DND-41 (cell line): Measurements from ENCODE around the gene FOXD1.

Source experiments
- ATAC-seq: fragments of 200-7000 bp; cut with Tn5 transposase; 3 replicates; pipeline ENCODE4 v1.9.1; 2021; ENCODE audit warnings: low read depth; ENCODE audit not compliant: insufficient read depth
- DNase-seq: peaks from one replicate; pipeline ENCODE4 v3.0.0-alpha.2; 2020
- H2AFZ ChIP-seq: 2 replicates; pipeline ENCODE4 v1.6.0; 2012; ENCODE audit warnings: low read depth, low read length
- H3K27ac ChIP-seq: 2 replicates; pipeline ENCODE4 v1.5.1; 2012; ENCODE audit warnings: low read length, inconsistent platforms
- H3K27me3 ChIP-seq: fragments of 200-600 bp; sonication (generic); 2 replicates; pipeline ENCODE4 v1.6.0; 2012; ENCODE audit warnings: low read length, mild to moderate bottlenecking, inconsistent platforms; ENCODE audit not compliant: insufficient read depth, poor library complexity
- H3K36me3 ChIP-seq: 2 replicates; pipeline ENCODE4 v1.5.1; 2012; ENCODE audit warnings: low read length, inconsistent platforms; ENCODE audit not compliant: insufficient read depth
- H3K4me1 ChIP-seq: 2 replicates; pipeline ENCODE4 v1.5.1; 2012; ENCODE audit warnings: mild to moderate bottlenecking, low read length; ENCODE audit not compliant: insufficient read depth
- H3K4me2 ChIP-seq: 2 replicates; pipeline ENCODE4 v1.6.0; 2012; ENCODE audit warnings: mild to moderate bottlenecking, moderate library complexity, low read length, inconsistent platforms; ENCODE audit not compliant: insufficient read depth
- H3K4me3 ChIP-seq, 2 experiments: fragments of 200-600 bp in 1 of 2; shearing (Covaris generic) in 1 of 2; 2 replicates each; pipeline ENCODE4 v1.5.1; 2012 to 2016; ENCODE audit warnings: inconsistent platforms in 2 of 2, low read length in 2 of 2, mild to moderate bottlenecking in 2 of 2, low read depth in 1 of 2, moderate library complexity in 1 of 2
- H3K79me2 ChIP-seq: 2 replicates; pipeline ENCODE4 v1.6.0; 2012; ENCODE audit warnings: low read length, inconsistent platforms; ENCODE audit not compliant: insufficient read depth
- H3K9ac ChIP-seq: 2 replicates; pipeline ENCODE4 v1.6.0; 2012; ENCODE audit warnings: low read depth, mild to moderate bottlenecking, inconsistent platforms, low read length, moderate library complexity
- H3K9me3 ChIP-seq: 2 replicates; pipeline ENCODE4 v1.5.1; 2012; ENCODE audit warnings: low read length, moderate library complexity, mild to moderate bottlenecking, inconsistent platforms; ENCODE audit not compliant: insufficient read depth, severe bottlenecking
- H4K20me1 ChIP-seq: 2 replicates; pipeline ENCODE4 v1.6.0; 2012; ENCODE audit warnings: low read length; ENCODE audit not compliant: insufficient read depth
- EZH2 ChIP-seq: IDR thresholded peaks from 3 replicates; pipeline ENCODE4 v1.6.1; 2012; ENCODE audit warnings: borderline replicate concordance, low read depth, mild to moderate bottlenecking, moderate library complexity, low read length, inconsistent platforms; ENCODE audit not compliant: severe bottlenecking
- TF ChIP-seq, protein P1 (sequence below): IDR thresholded peaks from 2 replicates; pipeline ENCODE4 v1.5.1; 2012; ENCODE audit warnings: borderline replicate concordance, low read length, moderate library complexity, mild to moderate bottlenecking; ENCODE audit not compliant: poor library complexity, severe bottlenecking; ENCODE audit errors: extremely low read depth

Gene FOXD1

GRCh38 chr5:73495772-73496335, 47.3 kb upstream of the FOXD1 start:
- DNase-seq (no peak), ATAC-seq (no peak)
- peaks cover 39% of the 10 kb centered on the region for H3K79me2 ChIP-seq
- peaks cover 20% of the 10 kb centered on the region; the same call in 1 of the 2 replicates for H4K20me1 ChIP-seq
- no peak overlapping the region for H3K4me3 ChIP-seq
- no peak overlapping the region for H3K9ac ChIP-seq
- no peak overlapping the region for H3K4me2 ChIP-seq
- no peak overlapping the region for H2AFZ ChIP-seq
- peaks cover 35% of the 10 kb centered on the region for H3K4me1 ChIP-seq
- no peak overlapping the region for H3K27ac ChIP-seq
- no peaks in the 10 kb centered on the region for H3K27me3 ChIP-seq
- H3K9me3 ChIP-seq: no peaks in the 10 kb centered on the region
- no peak for TF ChIP-seq EZH2
- H3K36me3 ChIP-seq: peaks cover 23% of the 10 kb centered on the region

DNA sequence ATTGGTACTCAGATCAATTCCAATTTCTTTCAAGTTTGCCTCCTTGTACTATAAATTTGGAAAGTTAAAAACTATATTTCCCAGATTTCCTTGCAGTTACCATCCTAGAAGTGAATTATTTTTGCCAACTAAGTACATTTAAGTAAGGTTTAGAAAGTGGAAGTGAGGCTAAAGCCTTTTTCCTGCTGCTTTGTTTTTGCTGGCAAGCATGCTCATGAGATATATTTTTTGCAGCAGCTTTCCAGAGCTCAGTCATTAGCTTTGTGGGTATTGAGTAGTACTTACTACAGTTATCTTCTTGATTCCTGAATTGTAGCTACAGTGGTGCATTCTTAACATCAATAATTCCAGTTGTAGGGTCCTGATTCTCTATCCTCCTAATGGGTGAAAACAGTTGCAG, 46.1 kb upstream of the FOXD1 start:
- H3K27me3 ChIP-seq: no peaks in the 10 kb centered on the region
- ATAC-seq (no peak), DNase-seq (no peak)
- no peaks in the 10 kb centered on the region for H3K9me3 ChIP-seq
- no peak overlapping the region for H3K4me3 ChIP-seq
- H3K4me2 ChIP-seq: no peak overlapping the region
- no peak overlapping the region for H3K9ac ChIP-seq
- H3K36me3 ChIP-seq: peaks cover 12% of the 10 kb centered on the region
- TF ChIP-seq EZH2: no peak
- TF ChIP-seq, protein P1, sequence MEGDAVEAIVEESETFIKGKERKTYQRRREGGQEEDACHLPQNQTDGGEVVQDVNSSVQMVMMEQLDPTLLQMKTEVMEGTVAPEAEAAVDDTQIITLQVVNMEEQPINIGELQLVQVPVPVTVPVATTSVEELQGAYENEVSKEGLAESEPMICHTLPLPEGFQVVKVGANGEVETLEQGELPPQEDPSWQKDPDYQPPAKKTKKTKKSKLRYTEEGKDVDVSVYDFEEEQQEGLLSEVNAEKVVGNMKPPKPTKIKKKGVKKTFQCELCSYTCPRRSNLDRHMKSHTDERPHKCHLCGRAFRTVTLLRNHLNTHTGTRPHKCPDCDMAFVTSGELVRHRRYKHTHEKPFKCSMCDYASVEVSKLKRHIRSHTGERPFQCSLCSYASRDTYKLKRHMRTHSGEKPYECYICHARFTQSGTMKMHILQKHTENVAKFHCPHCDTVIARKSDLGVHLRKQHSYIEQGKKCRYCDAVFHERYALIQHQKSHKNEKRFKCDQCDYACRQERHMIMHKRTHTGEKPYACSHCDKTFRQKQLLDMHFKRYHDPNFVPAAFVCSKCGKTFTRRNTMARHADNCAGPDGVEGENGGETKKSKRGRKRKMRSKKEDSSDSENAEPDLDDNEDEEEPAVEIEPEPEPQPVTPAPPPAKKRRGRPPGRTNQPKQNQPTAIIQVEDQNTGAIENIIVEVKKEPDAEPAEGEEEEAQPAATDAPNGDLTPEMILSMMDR: no peak
- H3K27ac ChIP-seq: no peak overlapping the region
- peaks cover 9% of the 10 kb centered on the region; the same call in 1 of the 2 replicates for H4K20me1 ChIP-seq
- no peak overlapping the region for H2AFZ ChIP-seq
- peaks cover 24% of the 10 kb centered on the region for H3K4me1 ChIP-seq
- H3K79me2 ChIP-seq: peaks cover 27% of the 10 kb centered on the region

GRCh38 chr5:73493421-73493820, 44.8 kb upstream of the FOXD1 start:
- no peak overlapping the region for H3K4me3 ChIP-seq
- no peak overlapping the region for H3K9ac ChIP-seq
- no peak overlapping the region for H3K4me2 ChIP-seq
- TF ChIP-seq, protein P1: no peak
- TF ChIP-seq EZH2: no peak
- no peak for DNase-seq
- no peak overlapping the region for H3K27ac ChIP-seq
- no peaks in the 10 kb centered on the region for H4K20me1 ChIP-seq
- no peak overlapping the region for H2AFZ ChIP-seq
- no peaks in the 10 kb centered on the region for H3K27me3 ChIP-seq
- ATAC-seq: no peak
- H3K79me2 ChIP-seq: peaks cover 14% of the 10 kb centered on the region
- H3K36me3 ChIP-seq: peaks cover under 1% of the 10 kb centered on the region; the same call in 1 of the 2 replicates
- H3K4me1 ChIP-seq: peaks cover 17% of the 10 kb centered on the region
- no peaks in the 10 kb centered on the region for H3K9me3 ChIP-seq

GRCh38 chr5:73491155-73491554, 42.6 kb upstream of the FOXD1 start:
- Histone ChIP-seq H3K4me1 (no peaks in the 10 kb centered on the region), H4K20me1 (no peaks in the 10 kb centered on the region), H2AFZ (no peak overlapping the region; the same call in 1 of the 2 replicates), H3K4me3 (no peak overlapping the region), H3K27me3 (no peaks in the 10 kb centered on the region), H3K79me2 (no peaks in the 10 kb centered on the region), H3K36me3 (no peaks in the 10 kb centered on the region), H3K9me3 (no peaks in the 10 kb centered on the region), H3K27ac (no peak overlapping the region), H3K4me2 (no peak overlapping the region), H3K9ac (no peak overlapping the region)
- ATAC-seq (no peak), DNase-seq (no peak)
- TF ChIP-seq, protein P1: no peak
- no peak for TF ChIP-seq EZH2
